GM12872 (cell line): ENCODE results near the gene PKP4.

Source experiments
- CTCF ChIP-seq: IDR thresholded peaks from 3 replicates; pipeline ENCODE4 v1.5.1; 2011; ENCODE audit warnings: low read depth, mild to moderate bottlenecking, low read length, moderate library complexity; ENCODE audit not compliant: insufficient read depth

The PKP4 gene

GRCh38 chr2:158670292-158670691 lies 213.5 kb downstream of the PKP4 start:
- no peak for TF ChIP-seq CTCF

- TF ChIP-seq CTCF, result no peak
Measured at GRCh38 chr2:158671360-158672245, 214.9 kb downstream of the PKP4 start.

GRCh38 chr2:158676295-158676694 lies 219.5 kb downstream of the PKP4 start:
- no peak for TF ChIP-seq CTCF

GRCh38 chr2:158676696-158677095 lies 219.9 kb downstream of the PKP4 start:
- no peak for TF ChIP-seq CTCF

- TF ChIP-seq CTCF, result no peak
Measured at GRCh38 chr2:158677542-158677941, 220.8 kb downstream of the PKP4 start.

- no peak for TF ChIP-seq CTCF
Measured at GRCh38 chr2:158681816-158682215, 225.1 kb downstream of the PKP4 start.

GRCh38 chr2:158685646-158686045 lies 228.9 kb downstream of the PKP4 start:
- TF ChIP-seq CTCF, result no peak
